Glutamatergic neuron (in vitro differentiated cells): Measurements from ENCODE around the gene NDUFS7. TPM values are rescaled to one million over a fixed set of nuclear protein-coding genes. Genes with fewer than 3 reads are reported as not detected.

Experiments used
- DNase-seq: peaks from one replicate; pipeline ENCODE4 v3.0.0; 2022
- H3K27ac Mint-ChIP-seq: one replicate; pipeline ENCODE4 v1.8.0; 2020; ENCODE audit warnings: mild to moderate bottlenecking, mixed read lengths, inconsistent platforms; ENCODE audit not compliant: unreplicated experiment
- H3K27me3 Mint-ChIP-seq: one replicate; pipeline ENCODE4 v1.8.0; 2020; ENCODE audit warnings: mild to moderate bottlenecking, moderate library complexity, mixed read lengths, inconsistent platforms; ENCODE audit not compliant: unreplicated experiment
- H3K36me3 Mint-ChIP-seq: one replicate; pipeline ENCODE4 v1.8.0; 2020; ENCODE audit warnings: mild to moderate bottlenecking, mixed read lengths, inconsistent platforms; ENCODE audit not compliant: unreplicated experiment
- H3K4me1 Mint-ChIP-seq: one replicate; pipeline ENCODE4 v1.8.0; 2020; ENCODE audit warnings: mild to moderate bottlenecking, low read depth, mixed read lengths, inconsistent platforms; ENCODE audit not compliant: unreplicated experiment
- H3K4me3 Mint-ChIP-seq: one replicate; pipeline ENCODE4 v1.8.0; 2020; ENCODE audit warnings: mild to moderate bottlenecking, mixed read lengths, inconsistent platforms; ENCODE audit not compliant: unreplicated experiment
- H3K9me3 Mint-ChIP-seq: one replicate; pipeline ENCODE4 v1.8.0; 2020; ENCODE audit warnings: mild to moderate bottlenecking, moderate library complexity, mixed read lengths, inconsistent platforms; ENCODE audit not compliant: unreplicated experiment
- total RNA-seq: library from RNA; stranded (reverse); fragmentation: NEBNext Ultra II Directional; extraction: Animal tissue kit (Norgen Biotek cat#: 25700); gene quantifications from one replicate; pipeline ENCODE4 v1.2.1, GENCODE V29; 2021; ENCODE audit not compliant: unreplicated experiment
- TF ChIP-seq, protein P1 (sequence below): fragments of 200-600 bp; sonication (generic); IDR thresholded peaks from one replicate; pipeline ENCODE4 v1.5.0; 2021; ENCODE audit not compliant: partially characterized antibody, unreplicated experiment

Gene NDUFS7
- total RNA-seq, 1 donor from 2014 or later: 123 TPM

DNA sequence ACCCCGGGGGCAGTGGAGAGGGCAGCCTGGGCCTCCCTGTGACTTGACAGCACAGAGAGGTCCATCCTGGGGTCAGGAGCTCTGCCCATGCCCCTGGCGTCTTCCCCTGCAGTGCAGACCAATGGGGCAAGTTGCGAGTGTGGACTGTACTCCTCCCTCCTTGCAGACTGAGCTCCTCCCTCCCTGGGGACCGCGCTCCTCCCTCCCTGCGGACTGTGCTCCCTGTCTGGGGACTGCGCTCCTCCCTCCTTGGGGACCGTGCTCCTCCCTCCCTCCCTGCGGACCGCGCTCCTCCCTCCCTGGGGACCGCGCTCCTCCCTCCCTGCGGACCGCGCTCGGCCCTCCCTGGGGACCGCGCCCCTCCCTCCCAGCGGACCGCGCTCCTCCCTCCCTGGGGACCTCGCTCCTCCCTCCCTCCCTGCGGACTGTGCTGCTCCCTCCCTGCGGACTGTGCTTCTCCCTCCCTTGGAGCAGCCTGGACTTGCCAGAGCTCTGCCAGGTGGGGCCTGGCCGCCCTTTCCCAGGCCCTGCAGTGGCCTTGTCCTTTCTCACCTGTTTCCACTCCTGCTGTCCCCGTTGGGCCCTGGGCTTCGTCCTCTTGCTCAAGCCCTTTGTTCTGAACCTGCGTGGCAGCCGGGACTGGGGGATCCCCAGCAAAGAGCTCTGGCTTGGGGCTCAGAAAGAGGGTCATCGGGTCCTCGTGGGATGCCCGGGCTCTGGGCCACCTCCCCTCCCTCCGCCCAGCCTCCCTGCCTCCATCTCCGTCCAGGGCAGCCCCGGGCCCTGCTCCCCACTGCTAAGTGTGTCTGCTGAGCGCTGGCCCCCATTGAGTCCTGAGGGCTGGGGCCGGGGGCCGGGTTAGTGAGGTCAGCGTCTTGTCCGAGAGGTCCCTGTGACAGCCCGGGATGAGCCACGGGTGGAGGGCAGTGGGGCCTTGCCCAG lies 10.8 kb downstream of the NDUFS7 start:
- no peak overlapping the region for H3K4me3 Mint-ChIP-seq
- H3K27me3 Mint-ChIP-seq: peaks cover 7% of the 10 kb centered on the region
- TF ChIP-seq, protein P1, sequence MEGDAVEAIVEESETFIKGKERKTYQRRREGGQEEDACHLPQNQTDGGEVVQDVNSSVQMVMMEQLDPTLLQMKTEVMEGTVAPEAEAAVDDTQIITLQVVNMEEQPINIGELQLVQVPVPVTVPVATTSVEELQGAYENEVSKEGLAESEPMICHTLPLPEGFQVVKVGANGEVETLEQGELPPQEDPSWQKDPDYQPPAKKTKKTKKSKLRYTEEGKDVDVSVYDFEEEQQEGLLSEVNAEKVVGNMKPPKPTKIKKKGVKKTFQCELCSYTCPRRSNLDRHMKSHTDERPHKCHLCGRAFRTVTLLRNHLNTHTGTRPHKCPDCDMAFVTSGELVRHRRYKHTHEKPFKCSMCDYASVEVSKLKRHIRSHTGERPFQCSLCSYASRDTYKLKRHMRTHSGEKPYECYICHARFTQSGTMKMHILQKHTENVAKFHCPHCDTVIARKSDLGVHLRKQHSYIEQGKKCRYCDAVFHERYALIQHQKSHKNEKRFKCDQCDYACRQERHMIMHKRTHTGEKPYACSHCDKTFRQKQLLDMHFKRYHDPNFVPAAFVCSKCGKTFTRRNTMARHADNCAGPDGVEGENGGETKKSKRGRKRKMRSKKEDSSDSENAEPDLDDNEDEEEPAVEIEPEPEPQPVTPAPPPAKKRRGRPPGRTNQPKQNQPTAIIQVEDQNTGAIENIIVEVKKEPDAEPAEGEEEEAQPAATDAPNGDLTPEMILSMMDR: no peak
- H3K9me3 Mint-ChIP-seq: peaks cover 6% of the 10 kb centered on the region
- no peaks in the 10 kb centered on the region for H3K36me3 Mint-ChIP-seq
- no peak overlapping the region for H3K27ac Mint-ChIP-seq
- DNase-seq: no peak
- H3K4me1 Mint-ChIP-seq: no peaks in the 10 kb centered on the region

DNA sequence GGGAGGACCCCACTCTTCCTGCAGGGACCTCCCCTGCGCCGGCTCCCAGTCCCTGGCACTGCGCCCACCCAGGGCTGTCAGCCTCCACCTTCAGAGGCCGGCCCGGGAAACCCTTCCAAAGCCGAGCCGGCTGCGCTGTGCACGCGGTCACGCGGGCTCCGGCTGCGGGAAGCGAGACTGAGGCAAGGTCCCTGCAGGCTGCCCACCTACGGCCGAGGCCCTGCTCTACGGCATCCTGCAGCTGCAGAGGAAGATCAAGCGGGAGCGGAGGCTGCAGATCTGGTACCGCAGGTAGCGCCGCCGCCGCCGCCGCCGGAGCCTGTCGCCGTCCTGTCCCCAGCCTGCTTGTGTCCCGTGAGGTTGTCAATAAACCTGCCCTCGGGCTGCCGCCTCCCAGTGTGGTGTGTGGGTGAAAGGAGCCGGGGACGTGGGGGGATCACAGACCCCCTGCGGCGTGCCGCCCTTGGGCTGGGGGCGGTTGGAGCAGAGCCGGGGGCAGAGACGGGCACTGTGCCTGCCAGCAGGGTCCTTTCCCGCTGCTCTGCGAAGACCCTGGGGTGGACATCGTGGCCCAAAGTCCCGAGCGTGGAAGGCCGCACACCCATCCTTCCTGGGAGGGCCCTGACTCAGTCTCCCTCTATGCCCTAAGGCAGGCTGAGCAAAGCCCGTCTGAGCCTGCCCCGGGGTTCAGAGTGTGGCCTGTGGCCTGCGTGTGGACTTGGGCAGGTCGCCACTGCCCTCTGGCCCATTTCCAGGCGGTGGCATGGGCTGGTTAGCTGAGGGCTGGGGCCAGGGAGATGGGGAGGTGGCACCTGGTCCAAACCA lies 11.7 kb downstream of the NDUFS7 start:
- peaks cover 4% of the 10 kb centered on the region for H3K9me3 Mint-ChIP-seq
- H3K4me1 Mint-ChIP-seq: no peaks in the 10 kb centered on the region
- DNase-seq: no peak
- H3K27ac Mint-ChIP-seq: no peak overlapping the region
- peaks cover 6% of the 10 kb centered on the region for H3K27me3 Mint-ChIP-seq
- TF ChIP-seq, protein P1: no peak
- no peak overlapping the region for H3K4me3 Mint-ChIP-seq
- H3K36me3 Mint-ChIP-seq: no peaks in the 10 kb centered on the region

DNA sequence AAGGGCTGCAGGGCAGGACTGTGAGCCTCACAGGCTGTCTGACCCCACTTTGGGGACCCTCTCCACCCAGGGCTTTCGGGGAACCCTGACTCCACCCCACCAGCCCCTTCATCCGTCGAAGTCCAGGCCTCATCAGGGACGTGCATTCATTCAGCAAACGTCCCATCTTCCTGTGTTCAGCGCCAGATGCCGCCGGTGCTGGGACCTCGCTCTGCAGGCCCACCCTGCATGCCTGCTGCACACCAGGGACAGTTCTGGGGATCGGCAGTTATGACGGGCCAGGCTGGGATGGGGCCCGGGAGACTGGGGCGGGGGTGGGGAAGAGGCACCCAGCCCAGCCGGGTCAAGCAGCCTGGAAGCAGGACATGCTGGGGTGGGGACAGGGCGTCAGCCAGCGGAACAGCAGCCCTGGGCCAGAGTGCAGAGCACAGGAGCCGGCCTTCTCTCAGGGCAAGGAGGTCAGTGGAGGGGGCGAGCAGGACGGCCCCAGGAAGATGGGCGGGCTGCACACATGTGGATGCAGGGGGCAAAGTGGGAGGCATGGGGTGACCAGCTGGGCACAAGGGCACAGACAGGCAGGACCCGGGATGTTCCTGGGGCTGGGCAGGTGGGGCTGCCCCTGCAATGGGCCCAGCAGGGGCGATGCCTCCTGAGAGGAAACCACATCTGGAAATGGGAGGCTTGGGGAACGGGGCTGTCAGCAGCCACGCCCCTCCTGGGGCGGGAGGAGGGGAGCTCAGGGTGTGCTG lies 12.5 kb downstream of the NDUFS7 start:
- TF ChIP-seq, protein P1: no peak
- no peak overlapping the region for H3K4me3 Mint-ChIP-seq
- DNase-seq: no peak
- H3K36me3 Mint-ChIP-seq: no peaks in the 10 kb centered on the region
- peaks cover 4% of the 10 kb centered on the region for H3K9me3 Mint-ChIP-seq
- peaks cover 5% of the 10 kb centered on the region for H3K27me3 Mint-ChIP-seq
- H3K4me1 Mint-ChIP-seq: no peaks in the 10 kb centered on the region
- H3K27ac Mint-ChIP-seq: no peak overlapping the region

DNA sequence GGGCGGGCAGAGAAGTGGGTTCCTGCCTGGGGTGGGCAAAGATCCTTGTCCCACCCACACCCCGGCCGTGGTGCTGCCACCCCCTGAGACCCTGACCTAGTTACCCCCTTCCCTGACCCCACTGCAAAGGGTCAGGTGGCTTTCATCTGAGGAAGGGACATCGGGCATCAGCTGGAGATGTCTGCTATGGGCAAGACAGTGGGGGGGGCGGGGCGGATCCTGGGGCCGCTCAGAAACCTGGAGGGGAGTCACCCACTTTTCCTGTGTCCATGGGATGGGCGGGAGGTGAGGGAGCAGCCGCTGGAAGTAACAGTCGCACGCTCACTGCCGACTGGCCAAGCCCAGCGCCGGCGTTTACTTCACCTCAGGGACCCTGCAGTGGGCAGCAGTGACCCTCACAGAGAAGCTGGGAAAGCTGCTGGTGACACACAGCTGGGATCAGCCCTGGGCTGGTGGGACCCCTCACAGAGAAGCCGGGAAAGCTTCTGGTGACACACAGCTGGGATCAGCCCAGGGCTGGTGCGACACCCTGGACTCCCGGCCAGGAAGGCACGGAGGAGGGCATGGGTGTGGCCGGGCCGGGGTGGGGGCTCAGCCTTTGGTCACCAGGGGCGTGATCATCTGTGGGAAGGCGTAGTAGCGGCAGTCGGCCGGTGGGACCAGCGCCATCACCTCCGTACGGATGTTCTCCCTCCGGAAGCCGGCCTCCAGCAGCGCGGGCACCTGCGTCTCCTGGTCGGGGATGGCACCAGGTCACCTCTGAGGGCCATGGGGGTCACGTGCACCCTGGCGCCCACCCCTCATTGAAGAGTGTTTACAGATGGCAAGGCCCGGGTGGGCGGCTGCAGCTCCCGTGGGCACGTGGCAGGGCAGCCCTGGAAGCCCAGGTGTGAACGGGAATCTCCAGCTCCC lies 13.3 kb downstream of the NDUFS7 start:
- Mint-ChIP-seq H3K27me3 (peaks cover 4% of the 10 kb centered on the region), H3K4me3 (no peak overlapping the region), H3K9me3 (peaks cover 4% of the 10 kb centered on the region), H3K27ac (no peak overlapping the region), H3K4me1 (no peaks in the 10 kb centered on the region), H3K36me3 (no peaks in the 10 kb centered on the region)
- TF ChIP-seq, protein P1: no peak
- no peak for DNase-seq
